Neutrophil (primary cell): ENCODE results near the gene IER3IP1.
"Not testable (repeated sequence)": the region's sequence is repeated elsewhere in the genome, so short reads cannot be mapped to it uniquely, and the experiment has no call there.

Experiments used
- H3K27ac ChIP-seq: fragments of 200-600 bp; sonication (generic); 2 replicates; pipeline ENCODE4 v1.5.1; 2016; ENCODE audit warnings: mild to moderate bottlenecking, moderate library complexity
- H3K27me3 ChIP-seq: fragments of 200-600 bp; sonication (generic); 2 replicates; pipeline ENCODE4 v1.6.0; 2016; ENCODE audit warnings: mild to moderate bottlenecking
- H3K36me3 ChIP-seq: fragments of 200-600 bp; sonication (generic); 2 replicates; pipeline ENCODE4 v1.5.1; 2017
- H3K4me1 ChIP-seq, 2 experiments: fragments of 200-600 bp in 1 of 2; sonication (generic) in 1 of 2; 1 replicate in 1 of 2; 2 replicates in 1 of 2; pipeline versions ENCODE4 v1.5.1 to v1.6.1; 2013 to 2016; ENCODE audit warnings: low read depth in 1 of 2, low read length in 1 of 2, mild to moderate bottlenecking in 1 of 2, moderate library complexity in 1 of 2; ENCODE audit not compliant: control insufficient read depth in 1 of 2, insufficient read depth in 1 of 2
- H3K4me3 ChIP-seq, 2 experiments: fragments of 200-600 bp in 1 of 2; sonication (generic) in 1 of 2; 1 replicate in 1 of 2; 2 replicates in 1 of 2; pipeline ENCODE4 v1.5.1; 2013 to 2016; ENCODE audit warnings: low read depth in 1 of 2, low read length in 1 of 2, mild to moderate bottlenecking in 1 of 2, moderate library complexity in 1 of 2
- H3K9me3 ChIP-seq: fragments of 200-600 bp; sonication (generic); 2 replicates; pipeline ENCODE4 v1.5.1; 2016
- CTCF ChIP-seq: fragments of 200-600 bp; sonication (generic); IDR thresholded peaks from 2 replicates; pipeline ENCODE4 v1.5.1; 2016; ENCODE audit warnings: antibody characterized with exemption

Gene IER3IP1

GRCh38 chr18:47203626-47204464 is 27.7 kb upstream of the IER3IP1 start:
- no peak overlapping the region for H3K27ac ChIP-seq
- H3K36me3 ChIP-seq, result no peaks in the 10 kb centered on the region
- no peak overlapping the region for H3K4me3 ChIP-seq
- H3K27me3 ChIP-seq, result peaks cover 87% of the 10 kb centered on the region
- no peaks in the 10 kb centered on the region for H3K9me3 ChIP-seq
- TF ChIP-seq CTCF, result no peak
- H3K4me1 ChIP-seq, result no peaks in the 10 kb centered on the region

GRCh38 chr18:47195961-47196360 is 19.8 kb upstream of the IER3IP1 start:
- H3K4me3 ChIP-seq, H3K9me3 ChIP-seq, H3K27ac ChIP-seq, H3K36me3 ChIP-seq, H3K4me1 ChIP-seq: not testable (repeated sequence)
- H3K27me3 ChIP-seq, result peaks cover 37% of the 10 kb centered on the region

- H3K4me1 ChIP-seq, result no peaks in the 10 kb centered on the region
- H3K27me3 ChIP-seq, result peaks cover 28% of the 10 kb centered on the region
- H3K36me3 ChIP-seq, result no peaks in the 10 kb centered on the region
- no peak overlapping the region for H3K27ac ChIP-seq
- H3K9me3 ChIP-seq, result no peaks in the 10 kb centered on the region
- no peak overlapping the region for H3K4me3 ChIP-seq
- no peak for TF ChIP-seq CTCF
These were observed 15.8 kb upstream of the IER3IP1 start for GRCh38 chr18:47191961-47192360.

GRCh38 chr18:47187721-47188120 is 11.6 kb upstream of the IER3IP1 start:
- Histone ChIP-seq H3K27me3 (peaks cover 29% of the 10 kb centered on the region), H3K36me3 (no peaks in the 10 kb centered on the region), H3K27ac (no peak overlapping the region), H3K4me1 (no peaks in the 10 kb centered on the region), H3K4me3 (no peak overlapping the region), H3K9me3 (no peaks in the 10 kb centered on the region)
- no peak for TF ChIP-seq CTCF

GRCh38 chr18:47184419-47185050 is 8.4 kb upstream of the IER3IP1 start:
- H3K36me3 ChIP-seq, result no peaks in the 10 kb centered on the region
- no peak for TF ChIP-seq CTCF
- H3K27me3 ChIP-seq, result peaks cover 29% of the 10 kb centered on the region
- H3K27ac ChIP-seq, result no peak overlapping the region
- no peak overlapping the region for H3K4me3 ChIP-seq
- H3K4me1 ChIP-seq, result no peaks in the 10 kb centered on the region
- H3K9me3 ChIP-seq, result no peaks in the 10 kb centered on the region

GRCh38 chr18:47182156-47182555 is 6.0 kb upstream of the IER3IP1 start:
- H3K4me1 ChIP-seq, H3K27ac ChIP-seq, H3K4me3 ChIP-seq, H3K9me3 ChIP-seq, H3K36me3 ChIP-seq: not testable (repeated sequence)
- H3K27me3 ChIP-seq, result peaks cover 22% of the 10 kb centered on the region
